GM18873 (cell line): ENCODE measurements around the gene GFI1.

Experiments
- ATAC-seq: cut with Tn5 transposase; IDR thresholded peaks from one replicate; pipeline ENCODE4 v1.9.1; 2021; ENCODE audit warnings: mild to moderate bottlenecking, moderate library complexity, moderate number of reproducible peaks; ENCODE audit not compliant: unreplicated experiment, low FRiP score

Gene GFI1

DNA sequence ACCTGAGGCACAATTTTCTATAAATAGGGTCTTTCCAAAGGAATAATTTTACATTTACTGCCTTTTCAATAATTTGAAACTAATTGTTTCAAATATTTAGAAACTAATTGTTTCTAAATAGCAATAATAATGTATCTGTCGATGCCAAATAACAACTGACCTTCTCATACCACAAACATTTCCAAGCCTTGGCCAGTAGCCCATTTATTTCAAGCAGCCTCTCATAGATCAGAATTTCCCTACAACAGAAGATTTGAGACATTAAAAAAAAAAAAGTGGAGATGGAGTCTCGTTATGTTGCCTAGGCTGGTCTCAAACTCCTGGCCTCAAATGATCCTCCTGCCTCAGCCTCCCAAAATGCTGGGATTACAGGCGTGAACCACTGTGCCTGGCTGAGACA lies 2.1 kb upstream of the GFI1 start:
- no peak for ATAC-seq

DNA sequence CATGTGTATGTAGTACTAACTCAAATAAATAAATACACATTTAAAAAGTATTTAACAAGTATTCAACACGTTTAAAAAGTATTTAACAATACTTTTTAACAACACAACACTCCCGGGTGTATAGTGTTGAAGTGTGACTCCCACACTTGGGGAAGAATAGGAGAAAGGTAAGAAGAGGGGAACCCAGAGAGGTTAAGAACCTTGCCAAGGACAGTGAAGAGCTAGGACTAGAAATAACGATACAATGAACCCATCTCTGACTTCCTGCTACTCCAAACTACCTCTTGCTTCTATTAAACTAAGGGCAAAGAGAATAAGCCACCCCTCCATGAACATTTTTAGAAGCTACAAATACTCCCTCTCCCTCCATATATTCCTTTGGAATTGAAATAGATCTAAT lies 1.7 kb upstream of the GFI1 start:
- no peak for ATAC-seq

DNA sequence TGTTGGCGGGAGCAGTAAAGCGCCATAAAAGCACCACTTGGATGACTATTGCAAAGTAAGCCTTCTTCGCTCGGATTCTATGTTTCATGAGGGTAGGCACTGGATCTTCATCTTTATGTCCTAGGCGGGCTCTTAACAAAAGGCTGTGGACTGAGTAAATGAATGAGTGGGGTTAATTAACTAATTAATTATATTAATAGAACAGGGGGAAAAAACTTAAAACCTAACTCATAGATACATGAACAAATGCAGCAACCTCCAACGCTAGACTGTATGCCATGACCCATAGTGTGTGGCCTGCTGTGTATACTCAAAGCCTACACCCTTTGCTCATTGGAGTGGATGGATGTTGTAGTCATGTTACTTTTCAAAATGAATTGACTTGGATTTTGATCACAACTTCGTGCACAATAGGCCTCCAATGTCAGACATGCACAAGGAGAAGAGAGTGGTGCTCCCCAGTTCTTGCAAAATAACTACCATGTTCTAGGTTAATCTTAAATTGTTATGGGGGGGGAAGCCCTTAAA lies 417 bp upstream of the GFI1 start:
- no peak for ATAC-seq

DNA sequence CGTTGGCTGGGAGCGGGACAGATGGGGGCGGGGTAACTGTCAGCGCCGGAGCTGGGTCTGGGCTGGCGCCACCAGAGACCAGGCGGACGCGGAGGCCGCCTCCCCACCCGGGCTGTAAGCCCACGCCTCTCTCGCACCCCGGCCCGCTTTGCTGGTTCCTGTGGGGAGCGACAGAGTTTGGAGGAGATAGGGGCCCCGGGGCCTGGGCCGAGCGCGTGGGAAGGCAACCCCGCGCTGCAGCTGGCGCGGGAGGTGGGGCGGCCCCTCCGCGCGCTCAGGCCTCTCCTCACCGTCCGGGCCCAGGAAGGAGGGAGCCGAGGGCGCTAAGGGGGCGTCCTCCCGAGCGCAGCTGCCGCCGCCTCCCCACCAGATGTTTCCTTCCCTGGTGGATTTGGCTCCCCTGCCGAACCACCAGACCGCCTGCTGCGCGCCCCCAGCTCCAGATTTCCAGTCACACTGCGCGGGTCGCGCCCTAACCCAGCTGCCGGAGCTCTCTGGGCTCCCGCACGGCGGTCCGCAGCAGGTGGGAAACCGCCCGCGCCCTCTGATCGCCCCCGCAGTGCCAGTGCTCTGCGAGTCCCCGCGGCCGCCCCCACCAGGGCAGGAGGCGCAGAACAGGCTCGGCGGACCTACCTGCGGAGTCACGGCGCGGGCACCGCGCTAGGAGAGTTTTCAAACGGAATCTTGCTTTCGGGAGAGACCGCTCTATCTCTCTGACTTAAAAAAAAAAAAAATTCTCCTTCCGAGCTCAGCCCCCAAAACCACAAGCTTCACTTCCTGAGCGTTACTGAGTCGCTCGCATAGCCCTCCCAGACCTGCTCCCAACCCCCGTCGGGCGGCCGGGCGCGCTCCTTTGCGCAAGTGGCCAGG lies 1.1 kb downstream of the GFI1 start:
- peak; percentile 55 for ATAC-seq

DNA sequence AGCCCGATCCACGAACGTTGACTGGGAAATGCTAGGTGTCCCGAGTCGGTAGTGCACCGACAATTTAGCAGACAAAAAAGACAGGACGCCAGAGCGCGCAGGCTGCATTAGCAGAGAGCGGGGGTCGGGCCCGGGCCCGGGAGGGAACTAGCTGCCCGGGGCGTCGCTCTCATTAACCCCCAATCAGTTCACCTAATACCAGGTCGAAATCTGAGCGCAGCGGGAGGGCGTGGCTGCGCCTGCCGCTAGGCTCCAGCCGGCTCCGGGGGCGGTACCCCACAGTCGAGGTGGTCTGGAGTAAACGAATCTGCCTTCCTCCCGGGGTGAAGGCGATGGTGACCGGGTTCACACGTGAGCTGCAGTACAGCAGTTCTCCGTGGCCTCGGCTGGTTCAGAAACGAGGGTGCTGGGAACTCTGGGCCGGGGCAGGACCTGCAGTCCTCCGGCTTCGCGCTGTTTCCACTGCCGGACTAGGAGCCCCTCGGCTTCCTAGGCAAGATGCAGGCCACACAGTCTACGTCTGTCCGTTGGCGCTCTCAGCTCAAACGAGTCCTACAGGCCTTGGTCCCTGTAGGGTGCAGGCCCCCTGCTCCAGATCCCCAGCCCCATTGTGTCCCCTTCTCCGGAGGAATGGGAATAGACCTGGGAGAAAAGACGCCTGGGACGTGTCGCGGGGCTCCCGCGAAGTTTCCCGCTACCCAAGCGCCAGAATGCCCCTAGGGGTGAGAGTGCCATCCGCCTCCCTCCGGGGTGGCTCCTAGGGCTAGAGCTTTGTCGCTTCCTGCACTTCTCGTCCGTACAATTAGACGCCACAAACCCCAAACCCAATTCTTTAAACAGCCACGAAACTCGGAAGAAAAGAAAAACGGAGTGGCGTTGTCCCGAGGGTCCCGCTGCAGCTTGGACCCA lies 2.0 kb downstream of the GFI1 start:
- peak; percentile 25 for ATAC-seq

DNA sequence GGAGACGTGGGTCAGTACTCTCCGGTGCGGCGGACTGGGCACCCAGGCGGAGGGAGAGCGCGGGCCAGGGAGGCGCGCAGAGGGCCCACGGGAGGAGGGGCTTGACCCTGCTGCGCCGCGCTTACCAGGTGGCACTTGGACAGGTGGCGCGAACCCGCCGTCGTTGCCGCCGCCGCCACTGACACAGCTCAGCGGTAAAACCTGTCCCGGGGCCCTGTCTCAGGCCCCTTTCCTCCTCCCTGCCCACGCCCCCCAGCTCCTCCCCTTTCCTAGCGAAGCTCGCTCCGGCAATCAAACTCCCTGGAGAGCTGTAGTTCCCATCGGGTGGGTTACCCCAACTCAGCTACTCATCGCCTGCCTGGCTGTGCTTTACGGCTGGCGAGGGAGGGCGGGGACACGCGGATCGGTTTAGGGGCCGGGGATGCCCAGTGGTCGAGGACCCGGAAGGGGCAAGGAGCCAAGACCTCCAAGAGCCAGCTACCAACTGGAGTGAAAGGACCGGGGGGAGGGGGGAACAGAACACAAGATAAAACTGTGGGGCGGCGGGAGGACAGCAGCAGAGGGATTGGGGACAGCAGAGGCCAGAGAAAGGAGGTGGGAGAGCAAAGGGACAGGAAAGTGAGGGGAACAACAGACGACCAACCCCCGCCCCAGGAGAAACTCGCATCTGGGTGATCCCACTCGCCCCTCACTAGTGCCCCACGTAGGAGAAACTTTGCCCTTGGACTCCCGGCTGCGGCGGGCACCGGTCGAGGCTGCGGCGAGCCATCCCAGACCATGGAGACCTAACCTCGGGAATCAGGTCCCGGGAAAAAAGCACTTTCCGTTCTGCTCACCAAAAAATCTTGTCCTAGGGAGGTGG lies 2.9 kb downstream of the GFI1 start:
- no peak for ATAC-seq

DNA sequence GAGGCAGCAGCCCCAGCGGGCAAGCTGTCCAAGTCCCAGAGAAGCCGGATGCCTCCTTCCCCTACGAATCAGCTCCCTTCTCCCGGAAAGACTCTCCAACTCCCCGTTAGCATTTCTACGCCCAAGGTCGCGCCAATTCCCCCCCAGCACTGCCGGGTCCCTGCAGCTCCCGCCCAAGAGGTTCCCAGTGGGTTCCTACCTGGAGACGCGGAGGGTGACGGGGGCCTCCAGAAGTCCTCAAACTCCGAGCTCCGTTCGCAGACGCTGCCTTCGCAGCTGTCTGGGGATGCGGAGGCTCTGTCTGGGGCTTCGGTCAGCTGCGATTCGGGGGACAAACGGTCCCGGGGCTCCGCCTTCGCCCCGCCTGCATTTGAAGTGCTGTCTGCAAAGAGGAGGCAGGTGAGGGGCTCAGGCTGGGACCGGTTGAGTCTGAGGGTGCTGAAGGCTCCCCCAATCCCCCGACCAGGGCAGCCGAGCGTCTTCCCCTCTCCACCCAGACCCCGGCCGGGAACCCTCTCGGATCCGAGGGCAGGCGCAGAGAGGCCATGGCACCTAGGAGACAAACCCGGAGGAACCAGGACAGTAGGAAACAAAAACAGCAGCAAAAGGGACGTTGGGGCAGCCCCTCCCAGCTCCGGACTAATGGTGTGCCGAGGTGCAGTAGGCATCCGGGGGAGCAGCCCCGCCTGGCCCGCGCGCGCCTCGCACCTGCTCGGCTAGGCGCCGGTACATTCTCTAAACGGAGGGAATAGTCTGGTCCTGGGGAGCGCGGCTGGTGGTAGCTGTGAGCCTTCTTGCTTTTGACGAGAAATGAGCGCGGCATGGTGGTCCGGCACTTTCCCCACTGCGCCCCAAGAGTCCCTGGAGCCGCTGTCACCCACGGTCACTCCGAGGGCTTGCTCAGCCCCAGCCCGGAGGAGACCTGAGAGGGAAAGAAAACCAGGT lies 3.8 kb downstream of the GFI1 start:
- no peak for ATAC-seq

DNA sequence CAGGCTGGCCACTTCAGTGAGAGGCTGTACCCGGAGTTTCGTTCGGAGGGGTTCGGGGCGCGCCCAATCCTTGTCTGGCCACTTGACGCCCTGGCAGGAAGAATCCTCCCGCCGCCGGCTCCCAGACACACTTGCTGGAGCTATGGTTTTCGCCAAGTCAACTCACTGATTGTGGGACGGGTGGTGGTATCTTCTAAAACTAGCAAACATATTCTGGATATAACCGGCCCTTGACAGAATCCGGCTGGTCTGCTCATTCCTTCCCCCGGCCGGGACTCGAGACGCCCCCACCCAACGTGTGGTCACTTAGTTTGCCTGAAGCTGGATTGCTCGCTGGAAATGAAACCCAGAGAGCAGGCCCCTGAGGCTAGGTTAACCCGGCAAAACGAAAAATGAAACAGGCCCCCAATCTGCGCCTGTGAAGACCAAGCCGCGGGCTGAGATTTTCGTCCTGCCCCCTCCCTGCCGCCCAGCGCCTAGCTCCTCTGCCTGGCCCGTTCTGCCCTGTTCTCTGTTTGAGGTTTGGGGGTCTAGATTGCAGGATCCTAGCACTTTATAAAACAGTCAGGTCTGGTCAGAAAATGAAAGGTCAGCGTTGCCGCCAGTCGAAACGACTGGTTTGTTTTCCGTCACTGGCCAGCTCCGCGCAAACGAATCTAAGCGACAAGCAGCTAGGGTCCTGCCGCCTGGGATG lies 4.6 kb downstream of the GFI1 start:
- ATAC-seq, result no peak

DNA sequence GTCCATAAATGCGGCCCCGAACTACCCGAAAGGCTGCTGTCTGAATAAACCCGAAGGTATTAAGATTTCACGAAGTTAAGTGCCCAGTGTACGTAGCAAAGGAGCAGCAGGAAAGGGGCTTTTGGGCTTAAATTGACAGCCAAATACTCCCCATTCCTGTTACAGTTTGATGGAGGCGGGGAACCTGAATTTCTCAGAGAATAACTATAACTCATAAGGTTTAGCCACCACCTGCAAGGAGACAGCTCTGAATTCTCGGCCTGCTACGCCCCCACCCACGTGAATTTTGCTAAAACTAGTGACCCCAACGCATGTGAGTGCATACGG lies 5.2 kb downstream of the GFI1 start:
- ATAC-seq, result no peak

DNA sequence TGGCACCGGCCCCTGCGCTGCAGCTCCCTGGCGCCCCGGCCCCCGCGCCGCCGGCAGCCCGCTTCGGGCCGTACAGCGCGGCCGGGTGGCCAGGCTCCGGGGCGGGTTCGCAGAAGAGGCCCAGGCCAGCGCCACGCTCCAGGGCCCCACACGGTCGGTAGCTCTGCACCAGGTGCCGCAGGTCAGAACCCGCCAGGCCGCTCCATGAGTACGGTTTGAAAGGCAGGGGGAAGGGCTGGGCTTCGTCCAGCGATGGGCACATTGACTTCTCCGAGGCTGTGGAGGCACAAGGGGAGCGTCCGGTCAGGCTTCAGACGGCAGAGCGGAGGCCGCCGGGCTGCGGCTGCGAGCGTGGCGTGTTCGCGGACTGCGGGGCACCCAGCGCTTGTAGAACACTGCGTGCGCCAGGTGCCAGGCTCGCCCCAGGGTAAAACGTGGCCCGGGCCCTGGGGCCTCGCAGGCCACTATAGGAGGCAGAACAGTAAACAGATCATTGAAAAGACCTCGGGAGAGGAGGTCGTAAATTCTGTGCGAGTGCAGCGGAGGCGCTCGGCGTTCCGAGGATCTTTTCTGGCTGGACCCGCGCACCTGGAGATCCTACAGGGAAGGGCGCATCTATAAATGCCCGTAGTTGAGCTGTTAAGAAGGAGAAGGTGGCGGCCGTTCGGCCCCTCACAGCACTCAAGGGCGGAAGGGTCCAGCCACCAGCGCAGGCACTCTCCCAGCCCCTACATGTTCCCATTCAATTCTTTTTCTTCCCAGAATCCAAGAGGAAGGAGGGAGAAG lies 5.7 kb downstream of the GFI1 start:
- no peak for ATAC-seq

DNA sequence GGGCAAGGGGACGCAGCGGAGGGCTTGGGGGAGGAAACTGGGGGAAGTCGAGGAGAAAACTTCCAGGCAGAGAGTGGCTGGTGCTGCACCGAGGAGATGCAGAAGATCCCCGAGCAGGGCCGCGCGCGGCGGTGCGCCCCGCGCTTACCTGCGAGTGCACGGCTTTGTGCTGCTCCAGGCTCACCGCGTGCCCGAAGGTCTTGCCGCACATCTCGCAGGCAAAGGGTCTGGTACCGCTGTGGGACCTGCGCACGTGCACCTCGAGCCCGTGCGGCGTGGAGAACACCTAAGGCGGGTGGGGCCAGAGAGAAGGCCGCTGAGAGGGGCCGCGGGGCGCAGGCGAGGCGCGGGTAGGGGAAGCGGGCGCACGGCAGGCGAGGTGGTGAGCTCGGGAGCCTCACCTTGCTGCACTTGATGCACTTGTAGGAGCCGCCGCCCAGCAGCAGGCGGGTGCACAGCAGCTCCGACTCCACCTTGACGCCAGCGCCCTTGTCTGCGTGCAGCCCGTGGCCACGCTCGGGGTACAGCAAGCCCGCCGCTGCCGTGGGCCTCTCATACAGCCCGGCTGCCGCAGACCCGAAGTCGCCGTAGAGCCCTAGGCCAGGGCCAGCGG lies 6.4 kb downstream of the GFI1 start:
- no peak for ATAC-seq

DNA sequence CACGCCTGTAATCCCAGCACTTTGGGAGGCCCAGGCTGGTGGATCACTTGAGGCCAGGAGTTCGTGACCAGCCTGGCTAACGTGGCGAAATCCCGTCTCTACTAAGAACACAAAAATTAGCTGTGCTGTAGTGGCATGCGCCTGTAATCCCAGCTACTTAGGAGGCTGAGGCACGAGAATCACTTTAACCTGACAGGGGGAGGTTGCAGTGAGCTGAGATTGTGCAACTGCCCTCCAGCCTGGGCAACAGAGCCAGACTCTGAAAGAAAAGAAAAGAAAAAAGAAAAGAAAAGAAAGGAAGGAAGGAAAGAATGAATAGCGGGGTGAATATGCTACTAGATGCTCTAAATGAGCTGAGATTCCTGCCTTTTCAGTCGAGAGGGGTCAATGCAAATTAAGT lies 7.1 kb downstream of the GFI1 start:
- no peak for ATAC-seq

DNA sequence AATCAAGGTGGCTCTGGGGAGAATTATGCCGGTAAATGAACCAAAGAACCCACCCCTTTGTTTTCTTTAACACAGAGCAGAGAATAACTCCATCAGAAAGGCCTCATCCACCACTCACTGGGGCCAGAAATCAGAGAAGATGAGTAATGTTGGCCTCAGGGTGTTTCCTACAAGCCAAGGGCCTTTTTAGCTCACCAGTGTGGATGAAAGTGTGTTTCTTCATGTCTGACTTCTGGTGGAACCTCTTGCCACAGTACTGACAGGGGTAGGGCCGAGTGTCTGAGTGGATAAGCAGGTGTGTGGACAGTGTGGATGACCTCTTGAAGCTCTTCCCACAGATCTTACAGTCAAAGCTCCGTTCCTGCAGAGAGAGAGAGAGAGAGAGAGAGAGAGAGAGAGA lies 8.3 kb downstream of the GFI1 start:
- ATAC-seq, result no peak

DNA sequence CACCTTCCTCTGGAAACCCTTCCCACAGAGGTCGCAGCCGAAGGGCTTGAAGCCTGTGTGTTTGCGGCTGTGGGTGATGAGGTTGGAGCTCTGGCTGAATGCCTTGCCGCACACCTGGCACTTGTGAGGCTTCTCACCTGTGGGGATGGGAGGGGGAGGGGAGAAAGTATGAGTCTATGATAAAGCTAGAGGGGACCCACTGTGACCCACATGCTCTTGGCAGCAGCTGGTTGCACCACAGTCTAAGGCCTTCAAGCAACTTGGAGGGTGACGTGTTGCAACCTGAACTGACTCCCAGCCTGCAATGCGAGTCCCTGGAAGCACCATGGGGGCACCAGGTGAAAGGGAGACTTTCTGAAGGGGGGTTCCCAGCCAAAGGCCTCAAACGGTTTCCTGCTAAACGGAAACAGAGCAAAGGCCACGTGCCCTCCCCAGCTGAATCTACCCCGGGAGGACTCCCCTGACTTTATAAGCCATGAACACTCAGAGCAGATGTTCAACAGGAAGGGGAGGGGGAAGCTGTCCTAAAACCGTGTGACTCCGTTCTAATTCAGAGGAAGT lies 10.6 kb downstream of the GFI1 start:
- no peak for ATAC-seq

DNA sequence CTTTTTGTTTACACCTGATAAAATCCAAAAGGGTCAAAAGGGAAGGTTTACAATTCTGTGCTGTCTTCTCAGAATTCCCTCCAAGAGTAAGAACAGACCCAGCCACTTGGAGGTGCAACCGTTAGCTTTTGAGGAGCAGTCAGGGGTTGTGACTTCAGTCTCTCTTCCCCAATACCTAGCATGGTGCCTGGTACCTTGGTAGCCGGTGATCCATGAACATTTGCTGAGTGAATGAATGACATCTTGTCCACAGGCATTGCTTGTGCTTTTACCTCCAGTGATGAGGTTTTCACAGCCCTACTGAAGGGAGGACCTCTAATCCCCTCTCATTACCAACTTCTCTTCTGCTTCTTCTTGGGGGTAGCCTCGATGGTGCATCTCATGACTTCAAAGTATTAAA lies 11.7 kb downstream of the GFI1 start:
- no peak for ATAC-seq

DNA sequence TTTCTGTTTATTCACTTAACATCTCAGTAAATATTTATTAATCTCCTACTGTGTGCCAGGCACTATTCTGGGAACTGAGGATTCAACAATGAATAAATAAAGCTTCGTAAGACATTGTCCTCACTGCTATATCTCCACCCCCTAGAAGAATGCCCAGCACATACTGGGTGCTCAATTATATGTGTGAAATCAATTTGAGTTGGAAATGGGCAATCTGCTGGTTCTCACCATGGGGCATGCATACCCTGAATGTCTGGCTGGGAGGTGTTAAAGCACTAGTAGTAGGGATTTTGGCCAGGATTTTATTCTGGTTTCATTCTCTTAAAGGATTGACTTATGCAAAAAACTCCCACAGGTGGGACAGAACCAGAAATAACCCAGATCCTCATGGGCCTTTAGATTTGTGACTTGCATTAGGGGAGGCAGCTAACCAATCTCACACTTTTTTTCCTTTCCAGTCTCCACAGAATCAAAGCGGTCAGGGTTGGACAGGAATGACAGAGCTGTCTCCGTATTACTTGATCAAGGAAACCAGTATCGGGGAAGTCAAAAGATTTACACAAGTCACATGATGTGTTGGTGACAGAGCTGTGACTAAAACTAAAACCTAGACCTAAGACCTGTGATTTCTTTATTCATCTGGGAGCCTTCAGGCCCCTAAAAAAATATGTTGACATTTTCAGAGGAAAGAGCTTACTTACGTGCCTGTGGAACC lies 12.8 kb downstream of the GFI1 start:
- ATAC-seq, result peak; percentile 67

DNA sequence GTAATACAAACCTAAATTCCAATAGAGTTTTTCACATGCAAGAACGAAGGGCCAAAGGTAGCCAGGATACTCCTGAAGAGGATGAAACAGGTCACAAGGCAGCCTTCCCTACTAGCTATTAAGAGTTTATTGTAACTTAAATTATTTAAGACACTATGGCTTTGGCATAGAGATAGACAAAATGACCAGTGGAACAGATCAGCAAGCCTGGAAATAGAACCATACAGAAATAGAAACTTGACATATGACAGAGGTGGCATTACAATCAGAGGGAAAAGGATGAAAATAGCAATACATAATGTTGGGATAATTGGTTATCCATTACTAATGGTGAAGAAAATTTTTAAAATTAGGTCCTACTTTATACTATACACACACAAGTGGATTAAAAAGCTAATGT lies 16.5 kb downstream of the GFI1 start:
- no peak for ATAC-seq
